Endothelial cell (in vitro differentiated cells): ENCODE results near the gene DPEP1. TPM values are rescaled to one million over a fixed set of nuclear protein-coding genes. Genes with fewer than 3 reads are reported as not detected.

Experiments used
- DNase-seq: peaks from one replicate; pipeline ENCODE4 v3.0.0; 2021; ENCODE audit warnings: low spot score
- H3K27ac Mint-ChIP-seq: one replicate; pipeline ENCODE4 v1.8.0; 2021; ENCODE audit warnings: mixed read lengths, inconsistent platforms; ENCODE audit not compliant: unreplicated experiment
- H3K27me3 Mint-ChIP-seq: one replicate; pipeline ENCODE4 v1.8.0; 2021; ENCODE audit warnings: mild to moderate bottlenecking, moderate library complexity, mixed read lengths, inconsistent platforms; ENCODE audit not compliant: unreplicated experiment
- H3K36me3 Mint-ChIP-seq: one replicate; pipeline ENCODE4 v1.8.0; 2021; ENCODE audit warnings: mild to moderate bottlenecking, low read depth, mixed read lengths, inconsistent platforms; ENCODE audit not compliant: unreplicated experiment
- H3K4me1 Mint-ChIP-seq: one replicate; pipeline ENCODE4 v1.8.0; 2021; ENCODE audit warnings: mild to moderate bottlenecking, mixed read lengths, inconsistent platforms; ENCODE audit not compliant: unreplicated experiment
- H3K4me3 Mint-ChIP-seq: one replicate; pipeline ENCODE4 v1.8.0; 2021; ENCODE audit warnings: mild to moderate bottlenecking, mixed read lengths, inconsistent platforms; ENCODE audit not compliant: unreplicated experiment
- H3K9me3 Mint-ChIP-seq: one replicate; pipeline ENCODE4 v1.8.0; 2021; ENCODE audit warnings: mixed read lengths, inconsistent platforms; ENCODE audit not compliant: unreplicated experiment
- total RNA-seq: library from RNA; stranded (reverse); fragmentation: NEBNext Ultra II Directional; extraction: Animal tissue kit (Norgen Biotek cat#: 25700); gene quantifications from one replicate; pipeline ENCODE4 v1.2.1, GENCODE V29; 2021; ENCODE audit not compliant: unreplicated experiment
- TF ChIP-seq, protein P1 (sequence below): fragments of 200-600 bp; sonication (generic); IDR thresholded peaks from one replicate; pipeline ENCODE4 v1.5.0; 2021; ENCODE audit warnings: antibody characterized with exemption; ENCODE audit not compliant: unreplicated experiment

DPEP1 gene
- total RNA-seq, 1 donor from 2014 or later, result 118 TPM

- Mint-ChIP-seq H3K36me3 (no peaks in the 10 kb centered on the region), H3K27me3 (peaks cover 12% of the 10 kb centered on the region), H3K27ac (no peak overlapping the region), H3K4me1 (peaks cover 21% of the 10 kb centered on the region), H3K9me3 (no peaks in the 10 kb centered on the region), H3K4me3 (peak overlapping the region; percentile 57)
- TF ChIP-seq, protein P1, sequence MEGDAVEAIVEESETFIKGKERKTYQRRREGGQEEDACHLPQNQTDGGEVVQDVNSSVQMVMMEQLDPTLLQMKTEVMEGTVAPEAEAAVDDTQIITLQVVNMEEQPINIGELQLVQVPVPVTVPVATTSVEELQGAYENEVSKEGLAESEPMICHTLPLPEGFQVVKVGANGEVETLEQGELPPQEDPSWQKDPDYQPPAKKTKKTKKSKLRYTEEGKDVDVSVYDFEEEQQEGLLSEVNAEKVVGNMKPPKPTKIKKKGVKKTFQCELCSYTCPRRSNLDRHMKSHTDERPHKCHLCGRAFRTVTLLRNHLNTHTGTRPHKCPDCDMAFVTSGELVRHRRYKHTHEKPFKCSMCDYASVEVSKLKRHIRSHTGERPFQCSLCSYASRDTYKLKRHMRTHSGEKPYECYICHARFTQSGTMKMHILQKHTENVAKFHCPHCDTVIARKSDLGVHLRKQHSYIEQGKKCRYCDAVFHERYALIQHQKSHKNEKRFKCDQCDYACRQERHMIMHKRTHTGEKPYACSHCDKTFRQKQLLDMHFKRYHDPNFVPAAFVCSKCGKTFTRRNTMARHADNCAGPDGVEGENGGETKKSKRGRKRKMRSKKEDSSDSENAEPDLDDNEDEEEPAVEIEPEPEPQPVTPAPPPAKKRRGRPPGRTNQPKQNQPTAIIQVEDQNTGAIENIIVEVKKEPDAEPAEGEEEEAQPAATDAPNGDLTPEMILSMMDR, result no peak
- DNase-seq, result no peak
These were observed 41.4 kb upstream of the DPEP1 start for GRCh38 chr16:89572073-89572484.

GRCh38 chr16:89572485-89573205 lies 40.8 kb upstream of the DPEP1 start:
- DNase-seq, result no peak
- Mint-ChIP-seq H3K27ac (peak overlapping the region; percentile 52), H3K27me3 (peaks cover 15% of the 10 kb centered on the region), H3K4me3 (no peak overlapping the region), H3K4me1 (peaks cover 21% of the 10 kb centered on the region), H3K36me3 (no peaks in the 10 kb centered on the region), H3K9me3 (no peaks in the 10 kb centered on the region)
- TF ChIP-seq, protein P1, result no peak

GRCh38 chr16:89573826-89574680 lies 39.4 kb upstream of the DPEP1 start:
- DNase-seq, result no peak
- Mint-ChIP-seq H3K4me1 (peaks cover 21% of the 10 kb centered on the region), H3K27ac (peak overlapping the region; percentile 54), H3K27me3 (peaks cover 12% of the 10 kb centered on the region), H3K9me3 (no peaks in the 10 kb centered on the region), H3K4me3 (peak overlapping the region; percentile 58), H3K36me3 (no peaks in the 10 kb centered on the region)
- TF ChIP-seq, protein P1, result no peak

- DNase-seq, result peak; percentile 93
- peaks cover 21% of the 10 kb centered on the region for H3K4me1 Mint-ChIP-seq
- H3K27ac Mint-ChIP-seq, result no peak overlapping the region
- H3K27me3 Mint-ChIP-seq, result peaks cover 12% of the 10 kb centered on the region
- H3K4me3 Mint-ChIP-seq, result no peak overlapping the region
- no peaks in the 10 kb centered on the region for H3K9me3 Mint-ChIP-seq
- no peaks in the 10 kb centered on the region for H3K36me3 Mint-ChIP-seq
- TF ChIP-seq, protein P1, result peak; percentile 63
These were observed 38.7 kb upstream of the DPEP1 start for GRCh38 chr16:89574681-89575246.
